ENCODE measurements around the gene SMAD2. TPM values are rescaled to one million over a fixed set of nuclear protein-coding genes. Genes with fewer than 3 reads are reported as not detected.

The SMAD2 gene
- 58.8 TPM for polyA plus RNA-seq (2013, experiment 1 of 2)
- polyA plus RNA-seq (2013, experiment 2 of 2), result 46.3 TPM

GRCh38 chr18:47930199-47930930, at the start of gene SMAD2:
TSS of gene SMAD2 (minus strand) at chr18:47930659. CDS start at chr18:47896756, 33,903 bp downstream.
- H3K36me3 ChIP-seq (ENCODE audit: insufficient read depth, low read length), result no peaks in the 10 kb centered on the region
- peak within 1 kb of the TSS; percentile 96 for H3K9ac ChIP-seq (ENCODE audit: low read depth, low read length)
- no peaks in the 10 kb centered on the region for H3K27me3 ChIP-seq (ENCODE audit: insufficient read depth, low read length)
- peaks cover 44% of the 10 kb centered on the region for H3K4me1 ChIP-seq (ENCODE audit: insufficient read depth, low read length)
- H3K4me3 ChIP-seq (ENCODE audit: low read length), result peak within 1 kb of the TSS; percentile 94
- no peaks in the 10 kb centered on the region for H3K9me3 ChIP-seq (ENCODE audit: insufficient read depth, low read depth, low read length)
- H3K27ac ChIP-seq (ENCODE audit: low read depth, low read length), result peak within 1 kb of the TSS; percentile 100
- under 1% methylated on average over 93 of the region's 93 CpGs for WGBS

- Histone ChIP-seq H3K4me3 (ENCODE audit: low read length) (no peak overlapping the region), H3K9ac (ENCODE audit: low read depth, low read length) (no peak overlapping the region), H3K9me3 (ENCODE audit: insufficient read depth, low read depth, low read length) (no peaks in the 10 kb centered on the region), H3K27ac (ENCODE audit: low read depth, low read length) (no peak overlapping the region), H3K4me1 (ENCODE audit: insufficient read depth, low read length) (peaks cover 34% of the 10 kb centered on the region), H3K36me3 (ENCODE audit: insufficient read depth, low read length) (no peaks in the 10 kb centered on the region), H3K27me3 (ENCODE audit: insufficient read depth, low read length) (no peaks in the 10 kb centered on the region)
- WGBS, result 79% methylated on average over 4 of the region's 5 CpGs
Observed at GRCh38 chr18:47979611-47980200, 49.2 kb upstream of the SMAD2 start.

GRCh38 chr18:47978603-47979002, 48.1 kb upstream of the SMAD2 start:
- Histone ChIP-seq H3K36me3 (ENCODE audit: insufficient read depth, low read length) (no peaks in the 10 kb centered on the region), H3K27ac (ENCODE audit: low read depth, low read length) (no peak overlapping the region), H3K4me3 (ENCODE audit: low read length) (no peak overlapping the region), H3K9me3 (ENCODE audit: insufficient read depth, low read depth, low read length) (no peaks in the 10 kb centered on the region), H3K9ac (ENCODE audit: low read depth, low read length) (no peak overlapping the region), H3K27me3 (ENCODE audit: insufficient read depth, low read length) (no peaks in the 10 kb centered on the region), H3K4me1 (ENCODE audit: insufficient read depth, low read length) (peaks cover 39% of the 10 kb centered on the region)
- 81% methylated on average over 1 of the region's 1 CpG for WGBS

- Histone ChIP-seq H3K9me3 (ENCODE audit: insufficient read depth, low read depth, low read length) (no peaks in the 10 kb centered on the region), H3K4me1 (ENCODE audit: insufficient read depth, low read length) (peaks cover 44% of the 10 kb centered on the region), H3K9ac (ENCODE audit: low read depth, low read length) (no peak overlapping the region), H3K27ac (ENCODE audit: low read depth, low read length) (no peak overlapping the region), H3K27me3 (ENCODE audit: insufficient read depth, low read length) (no peaks in the 10 kb centered on the region), H3K4me3 (ENCODE audit: low read length) (no peak overlapping the region), H3K36me3 (ENCODE audit: insufficient read depth, low read length) (no peaks in the 10 kb centered on the region)
- 90% methylated on average over 2 of the region's 2 CpGs for WGBS
Observed at GRCh38 chr18:47978141-47978540, 47.7 kb upstream of the SMAD2 start.

- H3K27me3 ChIP-seq (ENCODE audit: insufficient read depth, low read length), result no peaks in the 10 kb centered on the region
- no peaks in the 10 kb centered on the region for H3K36me3 ChIP-seq (ENCODE audit: insufficient read depth, low read length)
- no peak overlapping the region for H3K9ac ChIP-seq (ENCODE audit: low read depth, low read length)
- WGBS, result 57% methylated on average over 4 of the region's 4 CpGs
- peaks cover 44% of the 10 kb centered on the region for H3K4me1 ChIP-seq (ENCODE audit: insufficient read depth, low read length)
- H3K4me3 ChIP-seq (ENCODE audit: low read length), result no peak overlapping the region
- H3K9me3 ChIP-seq (ENCODE audit: insufficient read depth, low read depth, low read length), result no peaks in the 10 kb centered on the region
- H3K27ac ChIP-seq (ENCODE audit: low read depth, low read length), result no peak overlapping the region
Observed at GRCh38 chr18:47975701-47976100, 45.2 kb upstream of the SMAD2 start.

GRCh38 chr18:47975105-47975504, 44.6 kb upstream of the SMAD2 start:
- Histone ChIP-seq H3K9me3 (ENCODE audit: insufficient read depth, low read depth, low read length) (no peaks in the 10 kb centered on the region), H3K27me3 (ENCODE audit: insufficient read depth, low read length) (no peaks in the 10 kb centered on the region), H3K4me1 (ENCODE audit: insufficient read depth, low read length) (peaks cover 44% of the 10 kb centered on the region), H3K4me3 (ENCODE audit: low read length) (no peak overlapping the region), H3K36me3 (ENCODE audit: insufficient read depth, low read length) (no peaks in the 10 kb centered on the region), H3K27ac (ENCODE audit: low read depth, low read length) (no peak overlapping the region), H3K9ac (ENCODE audit: low read depth, low read length) (no peak overlapping the region)
- 33% methylated on average over 5 of the region's 5 CpGs for WGBS

GRCh38 chr18:47970664-47971531, 40.4 kb upstream of the SMAD2 start:
- H3K9me3 ChIP-seq (ENCODE audit: insufficient read depth, low read depth, low read length), result peaks cover 10% of the 10 kb centered on the region
- peaks cover 48% of the 10 kb centered on the region for H3K4me1 ChIP-seq (ENCODE audit: insufficient read depth, low read length)
- WGBS, result 93% methylated on average over 7 of the region's 9 CpGs
- no peaks in the 10 kb centered on the region for H3K36me3 ChIP-seq (ENCODE audit: insufficient read depth, low read length)
- H3K9ac ChIP-seq (ENCODE audit: low read depth, low read length), result no peak overlapping the region
- H3K4me3 ChIP-seq (ENCODE audit: low read length), result no peak overlapping the region
- no peaks in the 10 kb centered on the region for H3K27me3 ChIP-seq (ENCODE audit: insufficient read depth, low read length)
- H3K27ac ChIP-seq (ENCODE audit: low read depth, low read length), result no peak overlapping the region

GRCh38 chr18:47969816-47970215, 39.4 kb upstream of the SMAD2 start:
- no peak overlapping the region for H3K4me3 ChIP-seq (ENCODE audit: low read length)
- peaks cover 10% of the 10 kb centered on the region for H3K9me3 ChIP-seq (ENCODE audit: insufficient read depth, low read depth, low read length)
- no peaks in the 10 kb centered on the region for H3K27me3 ChIP-seq (ENCODE audit: insufficient read depth, low read length)
- no peaks in the 10 kb centered on the region for H3K36me3 ChIP-seq (ENCODE audit: insufficient read depth, low read length)
- no peak overlapping the region for H3K9ac ChIP-seq (ENCODE audit: low read depth, low read length)
- no peak overlapping the region for H3K27ac ChIP-seq (ENCODE audit: low read depth, low read length)
- H3K4me1 ChIP-seq (ENCODE audit: insufficient read depth, low read length), result peaks cover 38% of the 10 kb centered on the region
- 92% methylated on average over 4 of the region's 4 CpGs for WGBS

- Histone ChIP-seq H3K4me3 (ENCODE audit: low read length) (no peak overlapping the region), H3K27ac (ENCODE audit: low read depth, low read length) (peak overlapping the region; percentile 89), H3K9ac (ENCODE audit: low read depth, low read length) (no peak overlapping the region; the same call in 1 of the 2 replicates), H3K4me1 (ENCODE audit: insufficient read depth, low read length) (peaks cover 32% of the 10 kb centered on the region), H3K9me3 (ENCODE audit: insufficient read depth, low read depth, low read length) (peaks cover 10% of the 10 kb centered on the region), H3K36me3 (ENCODE audit: insufficient read depth, low read length) (no peaks in the 10 kb centered on the region), H3K27me3 (ENCODE audit: insufficient read depth, low read length) (no peaks in the 10 kb centered on the region)
- 60% methylated on average over 4 of the region's 4 CpGs for WGBS
Observed at GRCh38 chr18:47968721-47969120, 38.3 kb upstream of the SMAD2 start.

- whole genome bisulfite sequencing, result 38% methylated on average over 9 of the region's 9 CpGs
- Histone ChIP-seq H3K4me1 (ENCODE audit: insufficient read depth, low read length) (peaks cover 27% of the 10 kb centered on the region), H3K4me3 (ENCODE audit: low read length) (0 out of 2 replicates have a peak overlapping the region, but pooled peaks have one; percentile 14), H3K27me3 (ENCODE audit: insufficient read depth, low read length) (no peaks in the 10 kb centered on the region), H3K36me3 (ENCODE audit: insufficient read depth, low read length) (no peaks in the 10 kb centered on the region), H3K27ac (ENCODE audit: low read depth, low read length) (peak overlapping the region; percentile 89), H3K9me3 (ENCODE audit: insufficient read depth, low read depth, low read length) (peaks cover 10% of the 10 kb centered on the region), H3K9ac (ENCODE audit: low read depth, low read length) (peak overlapping the region; percentile 50; the same call in 1 of the 2 replicates)
Observed at GRCh38 chr18:47968006-47968676, 37.7 kb upstream of the SMAD2 start.

All from HUES64 (cell line).